Endothelial cell of umbilical vein (primary cell): ENCODE results near the gene CDK17. TPM values are rescaled to one million over a fixed set of nuclear protein-coding genes. Genes with fewer than 3 reads are reported as not detected.
A peak's percentile ranks its signal among the peaks of the same experiment; 100 is the strongest.

ENCODE experiments used
- Bru-seq: library from RNA; stranded (reverse); fragments of 400-500 nt; gene quantifications from one replicate; lab custom pipeline; 2021; lab: Mats Ljungman, UMichigan
- BruChase-seq, 2 experiments: library from RNA; stranded (reverse); fragments of 400-500 nt; gene quantifications; one replicate each; lab custom pipeline; 2021; lab: Mats Ljungman, UMichigan
- BruUV-seq: library from RNA; stranded (reverse); fragments of 400-500 nt; replicated peaks from 2 replicates; lab custom pipeline; 2021; lab: Mats Ljungman, UMichigan
- CTCF ChIA-PET: fragments of 300-600, 350-600 bp; sonication (Branson Sonifier 250); formaldehyde crosslinking; loops from one replicate; lab custom pipeline; 2021; ENCODE audit warnings: antibody characterized with exemption, inconsistent platforms; lab: Charles Lee
- POLR2A ChIA-PET: fragments of 300-600, 350-600 bp; sonication (Branson Sonifier 250); formaldehyde crosslinking; loops from one replicate; lab custom pipeline; 2021; ENCODE audit warnings: antibody characterized with exemption, inconsistent platforms; lab: Charles Lee
- DNase-seq: peaks from one replicate; pipeline ENCODE4 v3.0.0-alpha.2; 2011; ENCODE audit warnings: low read depth, low spot score
- FAIRE-seq: peaks from 2 replicates; lab custom pipeline; 2011; peaks lifted over from hg19 to GRCh38; lab: Jason Lieb, UNC
- H2AFZ ChIP-seq: 2 replicates; pipeline ENCODE4 v1.6.0; 2012; ENCODE audit warnings: low read depth, low read length, control low read depth, inconsistent platforms
- H3K27ac ChIP-seq: 2 replicates; pipeline ENCODE4 v1.5.1; 2011; ENCODE audit warnings: low read depth, mild to moderate bottlenecking, control low read depth, low read length, moderate library complexity; ENCODE audit not compliant: insufficient read depth
- H3K27me3 ChIP-seq, 2 experiments: 2 replicates each; pipeline versions ENCODE4 v1.6.0 to v1.6.1; 2011; ENCODE audit warnings: low read length in 2 of 2, mixed read lengths in 1 of 2; ENCODE audit not compliant: control insufficient read depth in 2 of 2, insufficient read depth in 2 of 2
- H3K36me3 ChIP-seq, 2 experiments: 2 replicates in 1 of 2; 3 replicates in 1 of 2; pipeline ENCODE4 v1.5.1; 2011; ENCODE audit warnings: low read length in 2 of 2, mild to moderate bottlenecking in 1 of 2, moderate library complexity in 1 of 2; ENCODE audit not compliant: control insufficient read depth in 2 of 2, insufficient read depth in 2 of 2; ENCODE audit errors: extremely low read depth in 1 of 2
- H3K4me1 ChIP-seq: 3 replicates; pipeline ENCODE4 v1.5.1; 2011; ENCODE audit warnings: mild to moderate bottlenecking, low read length; ENCODE audit not compliant: control insufficient read depth, insufficient read depth; ENCODE audit errors: extremely low read depth
- H3K4me2 ChIP-seq: 2 replicates; pipeline ENCODE4 v1.6.1; 2011; ENCODE audit warnings: low read length, control low read depth, mixed read lengths; ENCODE audit not compliant: insufficient read depth
- H3K4me3 ChIP-seq, 3 experiments: fragments of 200-600 bp in 1 of 3; sonication (generic), shearing (Covaris generic) in 1 of 3; replicated peaks in 1 of 3; 2 replicates each; pipeline ENCODE4 v1.5.1; 2011 to 2016; ENCODE audit warnings: control low read depth in 3 of 3, low read length in 3 of 3, mild to moderate bottlenecking in 2 of 3, inconsistent platforms in 1 of 3, low read depth in 1 of 3, moderate library complexity in 1 of 3; ENCODE audit not compliant: insufficient read depth in 1 of 3
- H3K79me2 ChIP-seq: 2 replicates; pipeline ENCODE4 v1.6.0; 2012; ENCODE audit warnings: low read length, inconsistent platforms; ENCODE audit not compliant: control insufficient read depth, insufficient read depth
- H3K9ac ChIP-seq: replicated peaks from 2 replicates; pipeline ENCODE3; 2011; ENCODE audit warnings: low read length, control low read depth; ENCODE audit not compliant: insufficient read depth; ENCODE audit errors: extremely low read depth
- H3K9me1 ChIP-seq: replicated peaks from 3 replicates; pipeline ENCODE4 v1.6.0; 2011; ENCODE audit warnings: mild to moderate bottlenecking, low read length; ENCODE audit not compliant: control insufficient read depth, insufficient read depth; ENCODE audit errors: extremely low read depth
- H3K9me3 ChIP-seq: replicated peaks from 2 replicates; pipeline ENCODE4 v1.5.1; 2012; ENCODE audit warnings: low read length, inconsistent platforms; ENCODE audit not compliant: control insufficient read depth, insufficient read depth
- H4K20me1 ChIP-seq: replicated peaks from 2 replicates; pipeline ENCODE3; 2011; ENCODE audit warnings: mild to moderate bottlenecking, low read length; ENCODE audit not compliant: control insufficient read depth, insufficient read depth; ENCODE audit errors: extremely low read depth
- CTCF ChIP-seq, 2 donors: IDR thresholded peaks; 1 replicate in 1 of 2; 2 replicates in 1 of 2; pipeline ENCODE4 v1.5.1; 2011; ENCODE audit warnings: low read length in 2 of 2, mild to moderate bottlenecking in 2 of 2, moderate library complexity in 2 of 2, control low read depth in 1 of 2, inconsistent platforms in 1 of 2, low read depth in 1 of 2; ENCODE audit not compliant: insufficient read depth in 1 of 2; ENCODE audit errors: extremely low read depth in 1 of 2
- EZH2 ChIP-seq: IDR thresholded peaks from 2 replicates; pipeline ENCODE4 v1.6.1; 2012; ENCODE audit warnings: borderline replicate concordance, low read depth, mild to moderate bottlenecking, moderate library complexity, low read length, inconsistent platforms; ENCODE audit not compliant: severe bottlenecking
- FOS ChIP-seq: IDR thresholded peaks from 2 replicates; pipeline ENCODE4 v1.6.1; 2011; ENCODE audit warnings: mild to moderate bottlenecking, low read length, moderate library complexity, borderline replicate concordance; ENCODE audit not compliant: insufficient read depth
- GATA2 ChIP-seq: IDR thresholded peaks from 2 replicates; pipeline ENCODE4 v1.7.0; 2011; ENCODE audit warnings: low read depth, mild to moderate bottlenecking, moderate library complexity, mixed read lengths, low read length; ENCODE audit not compliant: insufficient read length, insufficient read depth
- JUN ChIP-seq: IDR thresholded peaks from 2 replicates; pipeline ENCODE4 v1.6.1; 2011; ENCODE audit warnings: borderline replicate concordance, low read depth; ENCODE audit not compliant: insufficient read length, insufficient read depth
- POLR2A ChIP-seq: IDR thresholded peaks from 2 replicates; pipeline ENCODE4 v1.6.1; 2012; ENCODE audit warnings: low read depth, mild to moderate bottlenecking, control low read depth, low read length
- POLR2AphosphoS5 ChIP-seq: IDR thresholded peaks from 2 replicates; pipeline ENCODE4 v1.6.1; 2012; ENCODE audit warnings: low read depth, mild to moderate bottlenecking, control low read depth, low read length, moderate library complexity; ENCODE audit not compliant: insufficient read depth
- dilution Hi-C: fragments of 300-500 bp; cut with MboI; formaldehyde crosslinking; loops from one replicate; pipeline ENCODE4 v1.15.0; 2019; ENCODE audit warnings: low sequenced_read_pairs; ENCODE audit not compliant: extremely low pct_ligation_motif_present
- intact Hi-C: fragments of 100-400 bp; cut with micrococcal nuclease; formaldehyde crosslinking; loops from one replicate; pipeline ENCODE4 v1.10.0; 2022
- long read RNA-seq: library from polyadenylated mRNA; stranded (forward); transcript quantifications from one replicate; pipeline ENCODE4 v2.0.0, GENCODE V29; 2021
- polyA minus RNA-seq, 3 experiments: library from RNA; depleted of rRNA, polyadenylated mRNA; stranded (reverse); fragments of >200 nt; gene quantifications; 1 replicate in 1 of 3; 2 replicates in 2 of 3; pipeline ENCODE4 v1.2.3, GENCODE V29; 2011
- polyA plus RNA-seq, 4 experiments: library from polyadenylated mRNA; depleted of rRNA in 3 of 4; stranded (reverse) in 3 of 4; unstranded in 1 of 4; fragments of >200 nt; gene quantifications; 2 replicates each; pipeline versions ENCODE4 v1.2.1 to v1.2.3, GENCODE V29; 2011 to 2012; ENCODE audit warnings: missing spikeins in 1 of 4
- total RNA-seq: library from RNA; stranded (reverse); gene quantifications from 2 replicates; pipeline ENCODE4 v1.2.3, GENCODE V29; 2021

Gene CDK17
- total RNA-seq = 176 and 193 TPM in 2 replicates
- polyA plus RNA-seq = 53.6 and 61.1 TPM in 2 replicates
- polyA plus RNA-seq (2011; cell fraction: cytosol; rRNA removed) = 62.9 and 67.5 TPM in 2 replicates
- 180 and 190 TPM in 2 replicates for polyA plus RNA-seq (2011; cell fraction: nucleus; rRNA removed)
- polyA plus RNA-seq (2012) = 76.5 and 115 TPM in 2 replicates
- 302 and 356 TPM in 2 replicates for polyA minus RNA-seq
- polyA minus RNA-seq (2011; cell fraction: cytosol; rRNA and poly(A)+ RNA removed) = 32.8 TPM
- polyA minus RNA-seq (2011; cell fraction: nucleus; rRNA and poly(A)+ RNA removed) = 1,081 and 1,155 TPM in 2 replicates
- Bru-seq, nascent RNA = percentile 100 among the genes with signal in this experiment
- BruChase-seq, experiment 1, labeled RNA remaining after a 6-hour chase = percentile 96 among the genes with signal in this experiment
- percentile 99 among the genes with signal in this experiment for BruChase-seq, experiment 2, labeled RNA remaining after a 2-hour chase
- long read RNA-seq, full-length matches to known transcripts = 264 of 352 reads
- long read RNA-seq, partial matches to known transcripts = 28 of 352 reads
- long read RNA-seq, other reads (novel, unspliced or antisense) = 60 of 352 reads

GRCh38 chr12:96399919-96400630, at the start of gene CDK17:
Gene CDK17, minus strand, starts transcription at chr12:96400439. Its CDS starts 65,603 bp downstream, at chr12:96334836.
- Histone ChIP-seq H3K36me3 (no peaks in the 10 kb centered on the region), H3K4me3 (peak within 1 kb of the TSS; percentile 77 to 98 (median 80)), H2AFZ (no peak within 1 kb of the TSS), H4K20me1 (no peaks in the 10 kb centered on the region), H3K9ac (peak within 1 kb of the TSS; percentile 99), H3K27ac (peak within 1 kb of the TSS; percentile 99), H3K27me3 (no peaks in the 10 kb centered on the region), H3K9me1 (no peaks in the 10 kb centered on the region), H3K79me2 (peaks cover 57% of the 10 kb centered on the region), H3K4me2 (peak within 1 kb of the TSS; percentile 90), H3K4me1 (peaks cover 43% of the 10 kb centered on the region), H3K9me3 (no peaks in the 10 kb centered on the region)
- FAIRE-seq (no peak), DNase-seq (peak; percentile 83)
- CTCF ChIA-PET = interaction anchor here (0.7 to 7.9 kb wide), 27 partner anchors 10 to 194 kb away, joined by 3 to 66 read pairs (median 5); no protein-coding TSS in a partner anchor
- dilution Hi-C loops (no loop called here), intact Hi-C loops (loop anchor here (2.0 to 5.0 kb wide), 4 partner anchors 108 to 337 kb away; no protein-coding TSS in a partner anchor)
- BruUV-seq = TSS peak; percentile 2
- TF ChIP-seq CTCF (IDR thresholded peaks at IDR 0.05; ENCODE audit: extremely low read depth in 1 of 2, insufficient read depth in 1 of 2, low read depth in 1 of 2, low read length in 2 of 2) = peak in 1 of 2 donors; percentile 42
- TF ChIP-seq GATA2 = peak; percentile 9
- no peak for TF ChIP-seq JUN
- peak; percentile 64 for TF ChIP-seq POLR2A
- no peak for TF ChIP-seq FOS
- TF ChIP-seq EZH2 = no peak
- peak; percentile 87 for TF ChIP-seq POLR2AphosphoS5
- POLR2A ChIA-PET = interaction anchor here (0.8 to 5.9 kb wide), 14 partner anchors 9 to 346 kb away, joined by 3 to 85 read pairs (median 4); no protein-coding TSS in a partner anchor
